ENCODE results near the gene AQP1. TPM values are rescaled to one million over a fixed set of nuclear protein-coding genes. Genes with fewer than 3 reads are reported as not detected.

Gene AQP1
- total and polyA plus RNA-seq, 2 of the 8 experiments (the other 6 are each of a cell fraction or from before 2014, with no cell fraction given) = 0.18 to 0.19 TPM

DNA sequence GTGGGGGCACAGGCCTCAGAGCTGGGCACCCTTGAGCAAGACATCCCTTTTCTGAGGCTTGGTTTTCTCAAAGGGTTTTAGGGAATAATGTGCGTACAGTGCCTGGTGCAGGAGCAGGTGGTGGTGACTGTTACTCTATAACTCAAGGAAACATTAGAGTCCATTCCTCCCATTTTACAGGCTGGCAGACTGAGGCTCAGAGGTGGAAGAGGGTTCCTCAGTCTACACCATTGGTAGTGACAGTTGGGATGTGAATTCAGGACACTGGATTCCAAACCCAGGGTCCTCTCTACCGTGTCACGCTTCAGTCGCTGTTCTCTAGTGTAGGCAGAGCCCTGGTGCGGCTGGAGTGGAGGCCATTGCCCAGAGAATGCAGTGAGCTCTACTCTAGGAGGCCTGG, 40.0 kb upstream of the AQP1 start:
- FAIRE-seq = no peak

More for the DNA sequence above, 40.0 kb upstream of the AQP1 start:
- H4K20me1 ChIP-seq (replicated peaks in 1 of 2; ENCODE audit: control insufficient read depth in 1 of 2, insufficient read depth in 2 of 2, low read length in 2 of 2) = no peaks in the 10 kb centered on the region
- H3K79me2 ChIP-seq (ENCODE audit: control insufficient read depth in 1 of 2, insufficient read depth in 2 of 2, low read length in 2 of 2) = no peaks in the 10 kb centered on the region
- TF ChIP-seq POLR2AphosphoS5 (IDR thresholded peaks at IDR 0.05; ENCODE audit: low read depth, low read length) = no peak
- peak; percentile 31; the same call in 1 of the 2 replicates for TF ChIP-seq KDM1A (IDR thresholded peaks at IDR 0.05; ENCODE audit: borderline replicate concordance, low read length)
- H3K79me1 ChIP-seq (ENCODE audit: low read depth, low read length) = no peaks in the 10 kb centered on the region
- no peaks in the 10 kb centered on the region for H3K23me2 ChIP-seq (ENCODE audit: low read depth, low read length)
- no peak for DNase-seq (ENCODE audit: low read depth in 1 of 2, low spot score in 2 of 2)
- no peak overlapping the region for H4K5ac ChIP-seq (ENCODE audit: insufficient read length, low read depth, low read length)
- no peak overlapping the region for H4K91ac ChIP-seq (replicated peaks; ENCODE audit: insufficient read length, low read length)
- no peak overlapping the region for H3K4me2 ChIP-seq (ENCODE audit: insufficient read depth in 1 of 2, low read depth in 2 of 2, low read length in 2 of 2)
- ChIA-PET CTCF (ENCODE audit: partially characterized antibody) (interaction anchor here (1.0 to 2.1 kb wide), 8 partner anchors 9 to 97 kb away, joined by 3 to 6 read pairs (median 3); no protein-coding TSS in a partner anchor), POLR2A (ENCODE audit: partially characterized antibody) (no interaction called here)
- no peak overlapping the region for H3K14ac ChIP-seq (ENCODE audit: insufficient read length)
- 0 out of 2 replicates have a peak overlapping the region, but pooled peaks have one; percentile 9 for H2AK5ac ChIP-seq (ENCODE audit: low read depth, low read length)
- H2BK12ac ChIP-seq (ENCODE audit: low read depth, low read length) = no peak overlapping the region
- WGBS, 2 experiments (ENCODE audit: extremely low coverage in 1 of 2, insufficient coverage in 1 of 2, insufficient read length in 1 of 2, insufficient replicate concordance in 2 of 2, low coverage in 1 of 2, low lambda C conversion rate in 2 of 2, missing lambda C conversion rate in 1 of 2) = 86% methylated on average over 4 of the region's 5 CpGs; no CpG with 5 or more reads in 1 of the 2 experiments
- no peak overlapping the region for H2BK15ac ChIP-seq (ENCODE audit: low read length)
- no peak overlapping the region for H2BK5ac ChIP-seq (ENCODE audit: low read depth, low read length)
- no peaks in the 10 kb centered on the region for H3K36me3 ChIP-seq (ENCODE audit: control insufficient read depth in 2 of 4, insufficient read depth in 4 of 4, low read length in 3 of 4)
- no peak overlapping the region for H2BK120ac ChIP-seq (replicated peaks; ENCODE audit: low read depth, low read length)
- H4K8ac ChIP-seq (ENCODE audit: extremely low read depth, insufficient read depth, low read length) = no peak overlapping the region
- H3K4ac ChIP-seq (replicated peaks; ENCODE audit: insufficient read length, low read depth, low read length) = no peak overlapping the region
- no peak overlapping the region for H3K27ac ChIP-seq (ENCODE audit: low read depth, low read length)
- no peak overlapping the region for H3K4me3 ChIP-seq (ENCODE audit: extremely low read depth in 1 of 4, insufficient read depth in 2 of 4, low read depth in 3 of 4, low read length in 4 of 4)
- no peak overlapping the region for H2BK20ac ChIP-seq (ENCODE audit: low read length)
- H2AFZ ChIP-seq (ENCODE audit: low read length) = no peak overlapping the region
- H3K27me3 ChIP-seq (replicated peaks in 1 of 4; ENCODE audit: control insufficient read depth in 3 of 4, extremely low read depth in 1 of 4, insufficient read depth in 3 of 4, low read length in 3 of 4) = no peaks in the 10 kb centered on the region
- no peak overlapping the region for H3K56ac ChIP-seq (replicated peaks; ENCODE audit: insufficient read length, low read depth, low read length)
- peaks cover 0 to 4% (median 2%) of the 10 kb centered on the region in 4 experiments; a peak in 3 of 7 replicates for H3K4me1 ChIP-seq (replicated peaks in 1 of 4; ENCODE audit: control insufficient read depth in 3 of 4, insufficient read depth in 4 of 4, low read length in 3 of 4)
- H3K9ac ChIP-seq (replicated peaks in 1 of 4; ENCODE audit: extremely low read depth in 1 of 4, low read depth in 3 of 4, low read length in 3 of 4) = no peak overlapping the region
- H3K23ac ChIP-seq (ENCODE audit: insufficient read length) = no peak overlapping the region
- H3K18ac ChIP-seq (ENCODE audit: extremely low read depth, low read length) = no peak overlapping the region
- H3K9me3 ChIP-seq (ENCODE audit: insufficient read depth in 2 of 2, low read depth in 1 of 2, low read length in 1 of 2) = no peaks in the 10 kb centered on the region
